ENCODE data around the gene GNB1.

- no peak for TF ChIP-seq CTCF (IDR thresholded peaks at IDR 0.05)
- no peak for TF ChIP-seq POLR2AphosphoS5 (IDR thresholded peaks at IDR 0.05; ENCODE audit: low read depth, low read length)
- no peak for TF ChIP-seq REST (IDR thresholded peaks at IDR 0.05; ENCODE audit: low read depth, low read length)
- no peak for TF ChIP-seq EP300 (IDR thresholded peaks at IDR 0.05; ENCODE audit: borderline replicate concordance in 1 of 2, low read depth in 1 of 2, low read length in 1 of 2)
- TF ChIP-seq MXI1 (IDR thresholded peaks at IDR 0.05; ENCODE audit: low read depth, low read length): no peak
- no peak for TF ChIP-seq RAD21 (IDR thresholded peaks at IDR 0.05; ENCODE audit: low read length)
- no peak for TF ChIP-seq NFIC (IDR thresholded peaks at IDR 0.05; ENCODE audit: borderline replicate concordance)
- TF ChIP-seq TEAD4 (IDR thresholded peaks at IDR 0.05; ENCODE audit: borderline replicate concordance, insufficient read depth): no peak
- no peak for TF ChIP-seq ELF1 (IDR thresholded peaks at IDR 0.05)
- no peak for TF ChIP-seq EZH2phosphoT487 (IDR thresholded peaks at IDR 0.05; ENCODE audit: borderline replicate concordance, low read depth)
- no peak for TF ChIP-seq YY1 (IDR thresholded peaks at IDR 0.05; ENCODE audit: low read depth)
- no peak for TF ChIP-seq TAF1 (IDR thresholded peaks at IDR 0.05; ENCODE audit: borderline replicate concordance, low read depth, low read length)
- TF ChIP-seq RXRA (IDR thresholded peaks at IDR 0.05; ENCODE audit: borderline replicate concordance, low read depth): no peak
- no peak for TF ChIP-seq JUND (IDR thresholded peaks at IDR 0.05)
These were observed 93.1 kb downstream of the GNB1 start for GRCh38 chr1:1797731-1798341.
